Heart right ventricle (tissue), 16 donors: ENCODE measurements around the gene SNIP1. TPM values are rescaled to one million over a fixed set of nuclear protein-coding genes. Genes with fewer than 3 reads are reported as not detected.
"Not testable (repeated sequence)": the region's sequence is repeated elsewhere in the genome, so short reads cannot be mapped to it uniquely, and the experiment has no call there.

Experiments
- ATAC-seq, 8 donors: fragments of 200-7000 bp; cut with Tn5 transposase; one replicate each; pipeline ENCODE4 v1.9.1; 2020; ENCODE audit warnings: mild to moderate bottlenecking in 8 of 8, moderate library complexity in 8 of 8, moderate number of reproducible peaks in 1 of 8
- DNase-seq, 2 donors: peaks; one replicate each; pipeline ENCODE4 v3.0.0-alpha.2; 2020
- H3K27ac ChIP-seq, 10 donors: fragments of 200-600 bp; sonication (generic) in 2 of 10; one replicate each; pipeline versions ENCODE4 v1.5.0 to v1.8.0; 2020 to 2022; ENCODE audit warnings: mild to moderate bottlenecking in 3 of 10
- H3K27me3 ChIP-seq, 7 donors: fragments of 200-600 bp; one replicate each; pipeline ENCODE4 v1.8.0; 2021 to 2022; ENCODE audit warnings: mild to moderate bottlenecking in 2 of 7
- H3K36me3 ChIP-seq, 9 donors: fragments of 200-600 bp; sonication (generic) in 1 of 9; one replicate each; pipeline versions ENCODE4 v1.5.0 to v1.8.0; 2020 to 2022; ENCODE audit warnings: mild to moderate bottlenecking in 2 of 9
- H3K4me1 ChIP-seq, 9 donors: fragments of 200-600 bp; sonication (generic) in 1 of 9; one replicate each; pipeline versions ENCODE4 v1.5.0 to v1.8.0; 2020 to 2022; ENCODE audit warnings: mild to moderate bottlenecking in 4 of 9
- H3K4me3 ChIP-seq, 10 donors: fragments of 200-600 bp; sonication (generic) in 2 of 10; one replicate each; pipeline versions ENCODE4 v1.5.0 to v1.8.0; 2020 to 2022; ENCODE audit warnings: mild to moderate bottlenecking in 7 of 10, moderate library complexity in 2 of 10
- H3K9me3 ChIP-seq, 11 donors: fragments of 200-600 bp in 10 of 11; sonication (generic) in 2 of 11; one replicate each; pipeline versions ENCODE4 v1.5.0 to v1.8.0; 2013 to 2022; ENCODE audit warnings: mild to moderate bottlenecking in 2 of 11, control low read depth in 1 of 11, moderate library complexity in 1 of 11
- WGBS, 2 donors: extraction: QIAGEN DNeasy Blood & Tissue Kit; methylation state at CpG; one replicate each; pipeline ENCODE4 v1.1.7; 2013; ENCODE audit warnings: inconsistent platforms in 1 of 2; 5-methylcytosine and 5-hydroxymethylcytosine counted together
- intact Hi-C, 10 donors: fragments of 100-400 bp; cut with DNase I; formaldehyde crosslinking; loops; one replicate each; pipeline versions ENCODE4 v1.11.1 to v1.14.2; 2022
- polyA plus RNA-seq, 2 donors: library from polyadenylated mRNA; stranded (reverse); fragments of 200-250 nt; gene quantifications; one replicate each; pipeline ENCODE4 v1.2.3, GENCODE V29; 2013
- total RNA-seq, 10 donors: library from RNA; stranded (reverse); fragmentation: NEBNext Ultra II Directional in 3 of 10; extraction: Animal tissue kit (Norgen Biotek cat#: 25700) in 3 of 10; gene quantifications; one replicate each; pipeline versions ENCODE4 v1.2.1 to v1.2.4, GENCODE V29; 2021 to 2023
- TF ChIP-seq, protein P1 (sequence below), 9 donors: fragments of 200-600 bp; sonication (generic) in 2 of 9; IDR thresholded peaks; one replicate each; pipeline versions ENCODE4 v1.5.0 to v1.8.0; 2021 to 2022; ENCODE audit warnings: antibody characterized with exemption in 9 of 9, mild to moderate bottlenecking in 5 of 9, moderate library complexity in 1 of 9
- donor health status: Arrhythmogenic right ventricular cardiomyopathy.
- donor health status: ischemic (EF 13 %, LVEDD 7.1; RV severe dilation, severe dysfunction).
- donor health status: healthy with polysubstance abuse.
- donor health status: DM: no; HTN: yes; CAD: no.
- donor health status: DM: no; HTN: no; CAD: no.
- donor health status: ischemic (EF 25% LVEDD 6.9; RV normal size, moderate dysfunction).
- donor health status: ischemic (EF 25% LVEDD 5.7; RV mildly dilated, moderate dysfunction).
- donor health status: healthy.
- donor health status: DM: yes; HTN: yes; CAD: no.
- donor health status: Ischemic cardiomyopathy.
- donor health status: ischemic (EF 35%, LVEDD 5.7; RV mildly dilated, moderate dysfunction).
- donor health status: nonischemic (EF 11% LVEDD 7.7; RV severe dilation, severe dysfunction).
- donor health status: DM: yes; HTN: yes; CAD: no.
- donor health status: PGD.
- donor health status: ischemic (EF 29% LVEDD 5.4; RV normal size, mild dysfunction).
- donor health status: nonischemic (EF 23%, LVEDD 6.1; RV moderate dilation, normal function).

The SNIP1 gene
- total and polyA plus RNA-seq, 12 donors: 3.2 to 12.1 (median 8.9) TPM

GRCh38 chr1:37549341-37549740 is 4.8 kb downstream of the SNIP1 start:
- H3K4me1 ChIP-seq: peaks cover 8 to 37% (median 29%) of the 10 kb centered on the region in 9 donors

DNA sequence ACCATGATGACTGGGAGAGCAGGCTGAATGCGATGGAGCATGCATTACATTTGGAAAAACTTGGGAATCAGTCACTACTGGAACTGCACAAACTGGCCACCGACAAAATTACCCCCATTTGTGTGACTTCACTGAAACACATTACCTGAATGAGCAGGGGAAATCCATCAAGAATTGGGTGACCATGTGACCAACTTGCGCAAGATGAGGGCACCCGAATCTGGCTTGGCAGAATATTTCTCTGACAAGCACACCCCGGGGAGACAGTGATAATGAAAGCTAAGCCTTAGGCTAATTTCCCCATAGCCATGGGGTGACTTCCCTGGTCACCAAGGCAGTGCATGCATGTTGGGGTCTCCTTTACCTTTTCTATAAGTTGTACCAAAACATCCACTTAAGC is 9.1 kb downstream of the SNIP1 start:
- 80 to 84% methylated on average over 5 of the region's 5 CpGs for WGBS, 2 donors
- ATAC-seq (no peak), DNase-seq (no peak)
- H3K36me3 ChIP-seq: peaks cover 0 to 99% (median 45%) of the 10 kb centered on the region in 9 donors
- TF ChIP-seq, protein P1, sequence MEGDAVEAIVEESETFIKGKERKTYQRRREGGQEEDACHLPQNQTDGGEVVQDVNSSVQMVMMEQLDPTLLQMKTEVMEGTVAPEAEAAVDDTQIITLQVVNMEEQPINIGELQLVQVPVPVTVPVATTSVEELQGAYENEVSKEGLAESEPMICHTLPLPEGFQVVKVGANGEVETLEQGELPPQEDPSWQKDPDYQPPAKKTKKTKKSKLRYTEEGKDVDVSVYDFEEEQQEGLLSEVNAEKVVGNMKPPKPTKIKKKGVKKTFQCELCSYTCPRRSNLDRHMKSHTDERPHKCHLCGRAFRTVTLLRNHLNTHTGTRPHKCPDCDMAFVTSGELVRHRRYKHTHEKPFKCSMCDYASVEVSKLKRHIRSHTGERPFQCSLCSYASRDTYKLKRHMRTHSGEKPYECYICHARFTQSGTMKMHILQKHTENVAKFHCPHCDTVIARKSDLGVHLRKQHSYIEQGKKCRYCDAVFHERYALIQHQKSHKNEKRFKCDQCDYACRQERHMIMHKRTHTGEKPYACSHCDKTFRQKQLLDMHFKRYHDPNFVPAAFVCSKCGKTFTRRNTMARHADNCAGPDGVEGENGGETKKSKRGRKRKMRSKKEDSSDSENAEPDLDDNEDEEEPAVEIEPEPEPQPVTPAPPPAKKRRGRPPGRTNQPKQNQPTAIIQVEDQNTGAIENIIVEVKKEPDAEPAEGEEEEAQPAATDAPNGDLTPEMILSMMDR (IDR thresholded peaks at IDR 0.05): no peak
- H3K27me3 ChIP-seq: no peaks in the 10 kb centered on the region
- H3K9me3 ChIP-seq: no peaks in the 10 kb centered on the region
- H3K4me3 ChIP-seq: no peak overlapping the region
- H3K4me1 ChIP-seq: peaks cover 0 to 11% (median 6%) of the 10 kb centered on the region in 9 donors
- no peak overlapping the region for H3K27ac ChIP-seq
- intact Hi-C loops: no loop called here

More at GRCh38 chr1:37549341-37549740, 4.8 kb downstream of the SNIP1 start:
- H3K4me3 ChIP-seq: no peak overlapping the region
- intact Hi-C loops: no loop called here
- 87 to 88% methylated on average over 6 of the region's 6 CpGs for WGBS, 2 donors
- peaks cover 0 to 80% (median 28%) of the 10 kb centered on the region in 9 donors for H3K36me3 ChIP-seq
- peak overlapping the region in 2 of 10 donors; percentile 9 to 24 for H3K27ac ChIP-seq
- H3K27me3 ChIP-seq: no peaks in the 10 kb centered on the region
- ATAC-seq: no peak
- DNase-seq: no peak
- H3K9me3 ChIP-seq: no peaks in the 10 kb centered on the region
- TF ChIP-seq, protein P1 (IDR thresholded peaks at IDR 0.05): no peak

GRCh38 chr1:37544530-37544929 is 9.6 kb downstream of the SNIP1 start:
- 97% methylated on average over 21 of the region's 21 CpGs for WGBS, 2 donors
- H3K27ac ChIP-seq: no peak overlapping the region
- DNase-seq (no peak), ATAC-seq (peak in 1 of 8 donors; percentile 38)
- H3K27me3 ChIP-seq: no peaks in the 10 kb centered on the region
- TF ChIP-seq, protein P1 (IDR thresholded peaks at IDR 0.05): no peak
- no peaks in the 10 kb centered on the region for H3K9me3 ChIP-seq
- H3K36me3 ChIP-seq: peaks cover 0 to 100% (median 50%) of the 10 kb centered on the region in 9 donors
- H3K4me3 ChIP-seq: no peak overlapping the region
- H3K4me1 ChIP-seq: peaks cover 0 to 6% (median 4%) of the 10 kb centered on the region in 9 donors
- intact Hi-C loops: no loop called here

- no peaks in the 10 kb centered on the region for H3K9me3 ChIP-seq
- H3K27me3 ChIP-seq: no peaks in the 10 kb centered on the region
- 95% methylated on average over 30 of the region's 30 CpGs for WGBS, 2 donors
- H3K4me1 ChIP-seq: peaks cover 0 to 4% (median 0%) of the 10 kb centered on the region in 9 donors
- no peak overlapping the region for H3K27ac ChIP-seq
- intact Hi-C loops: no loop called here
- peaks cover 0 to 100% (median 51%) of the 10 kb centered on the region in 9 donors for H3K36me3 ChIP-seq
- TF ChIP-seq, protein P1 (IDR thresholded peaks at IDR 0.05): no peak
- H3K4me3 ChIP-seq: no peak overlapping the region
- no peak for DNase-seq
- ATAC-seq: no peak
Observed at GRCh38 chr1:37540036-37540785, 13.9 kb downstream of the SNIP1 start.

GRCh38 chr1:37539154-37539553 is 14.9 kb downstream of the SNIP1 start:
- 96% methylated on average over 10 of the region's 10 CpGs for WGBS, 2 donors
- ATAC-seq, H3K27ac ChIP-seq, H3K9me3 ChIP-seq, DNase-seq, H3K27me3 ChIP-seq, intact Hi-C loops, H3K4me3 ChIP-seq: not testable (repeated sequence)
- Histone ChIP-seq H3K4me1 (peaks cover 0 to 14% (median 7%) of the 10 kb centered on the region in 9 donors), H3K36me3 (peaks cover 0 to 98% (median 51%) of the 10 kb centered on the region in 9 donors)
